NCI-H1092 (cell line): ENCODE measurements around the gene ANKEF1.
"Not testable (repeated sequence)": the region's sequence is repeated elsewhere in the genome, so short reads cannot be mapped to it uniquely, and the experiment has no call there.

ENCODE experiments used
- DNase-seq: peaks from one replicate; lab custom pipeline; 2025; lab: John Stamatoyannopoulos, UW

Gene ANKEF1

GRCh38 chr20:10034717-10035571, at the start of gene ANKEF1:
TSS of gene ANKEF1 (plus strand) at chr20:10034987. CDS start at chr20:10038302, 3,315 bp downstream.
- DNase-seq, result peak; percentile 86

- no peak for DNase-seq
Measured at GRCh38 chr20:9985281-9985680, 49.5 kb upstream of the ANKEF1 start.

GRCh38 chr20:9985773-9986172, 49.0 kb upstream of the ANKEF1 start:
- no peak for DNase-seq

- no peak for DNase-seq
Measured at GRCh38 chr20:9989066-9989724, 45.6 kb upstream of the ANKEF1 start.

GRCh38 chr20:9993137-9993536, 41.6 kb upstream of the ANKEF1 start:
- DNase-seq, result no peak

- no peak for DNase-seq
Measured at GRCh38 chr20:9994676-9995075, 40.1 kb upstream of the ANKEF1 start.

- no peak for DNase-seq
Measured at GRCh38 chr20:9995510-9996272, 39.1 kb upstream of the ANKEF1 start.

- DNase-seq, result no peak
Measured at GRCh38 chr20:9996944-9997343, 37.8 kb upstream of the ANKEF1 start.

GRCh38 chr20:9999645-10000044, 35.1 kb upstream of the ANKEF1 start:
- no peak for DNase-seq

- DNase-seq, result no peak
Measured at GRCh38 chr20:10002866-10003265, 31.9 kb upstream of the ANKEF1 start.

- DNase-seq, result no peak
Measured at GRCh38 chr20:10004900-10005299, 29.9 kb upstream of the ANKEF1 start.

GRCh38 chr20:10005885-10006284, 28.9 kb upstream of the ANKEF1 start:
- no peak for DNase-seq

- DNase-seq, result no peak
Measured at GRCh38 chr20:10006447-10007090, 28.2 kb upstream of the ANKEF1 start.

GRCh38 chr20:10007158-10007557, 27.6 kb upstream of the ANKEF1 start:
- no peak for DNase-seq

- DNase-seq, result no peak
Measured at GRCh38 chr20:10007747-10008146, 27.0 kb upstream of the ANKEF1 start.

GRCh38 chr20:10012464-10012863, 22.3 kb upstream of the ANKEF1 start:
- DNase-seq, result no peak

- DNase-seq, result no peak
Measured at GRCh38 chr20:10014431-10014830, 20.4 kb upstream of the ANKEF1 start.

- no peak for DNase-seq
Measured at GRCh38 chr20:10020937-10021336, 13.8 kb upstream of the ANKEF1 start.

- DNase-seq, result no peak
Measured at GRCh38 chr20:10022625-10023024, 12.2 kb upstream of the ANKEF1 start.

GRCh38 chr20:10023911-10024310, 10.9 kb upstream of the ANKEF1 start:
- no peak for DNase-seq

- DNase-seq, result not testable (repeated sequence)
Measured at GRCh38 chr20:10031451-10032215, 3.2 kb upstream of the ANKEF1 start.
